ENCODE results near the gene POM121L2. TPM values are rescaled to one million over a fixed set of nuclear protein-coding genes. Genes with fewer than 3 reads are reported as not detected.

The POM121L2 gene
- total RNA-seq, 1 donor: not detected

DNA sequence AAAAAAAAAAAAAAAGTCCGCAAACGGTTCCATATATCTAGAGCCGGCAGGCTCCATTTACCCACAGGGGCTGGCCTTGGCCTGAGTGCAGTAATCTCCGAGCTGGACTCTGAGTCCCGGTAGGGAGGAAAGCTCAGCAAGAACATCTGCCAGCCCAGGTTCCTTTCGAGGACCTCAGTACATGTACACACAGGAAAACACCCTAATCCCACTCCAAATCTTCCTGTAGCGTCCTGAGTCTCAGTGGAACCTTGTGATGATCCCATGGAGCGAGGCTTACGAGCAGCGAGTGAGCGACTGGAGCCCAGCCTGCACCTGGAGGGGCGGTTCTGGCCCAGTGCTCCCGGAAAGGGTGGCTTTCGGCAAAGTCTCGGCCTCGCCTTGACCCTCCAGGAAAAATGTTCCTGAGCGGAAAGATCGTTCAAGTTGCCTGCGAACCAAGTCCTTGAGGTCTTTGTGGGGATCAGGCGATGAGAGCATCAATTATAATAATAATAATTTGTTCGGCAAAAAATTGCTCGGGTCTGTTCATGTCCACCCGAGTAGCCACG is 32.5 kb downstream of the POM121L2 start:
- TF ChIP-seq, protein P1, sequence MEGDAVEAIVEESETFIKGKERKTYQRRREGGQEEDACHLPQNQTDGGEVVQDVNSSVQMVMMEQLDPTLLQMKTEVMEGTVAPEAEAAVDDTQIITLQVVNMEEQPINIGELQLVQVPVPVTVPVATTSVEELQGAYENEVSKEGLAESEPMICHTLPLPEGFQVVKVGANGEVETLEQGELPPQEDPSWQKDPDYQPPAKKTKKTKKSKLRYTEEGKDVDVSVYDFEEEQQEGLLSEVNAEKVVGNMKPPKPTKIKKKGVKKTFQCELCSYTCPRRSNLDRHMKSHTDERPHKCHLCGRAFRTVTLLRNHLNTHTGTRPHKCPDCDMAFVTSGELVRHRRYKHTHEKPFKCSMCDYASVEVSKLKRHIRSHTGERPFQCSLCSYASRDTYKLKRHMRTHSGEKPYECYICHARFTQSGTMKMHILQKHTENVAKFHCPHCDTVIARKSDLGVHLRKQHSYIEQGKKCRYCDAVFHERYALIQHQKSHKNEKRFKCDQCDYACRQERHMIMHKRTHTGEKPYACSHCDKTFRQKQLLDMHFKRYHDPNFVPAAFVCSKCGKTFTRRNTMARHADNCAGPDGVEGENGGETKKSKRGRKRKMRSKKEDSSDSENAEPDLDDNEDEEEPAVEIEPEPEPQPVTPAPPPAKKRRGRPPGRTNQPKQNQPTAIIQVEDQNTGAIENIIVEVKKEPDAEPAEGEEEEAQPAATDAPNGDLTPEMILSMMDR (IDR thresholded peaks at IDR 0.05; ENCODE audit: extremely low read depth, low read depth, low read length): no peak
- Histone ChIP-seq H3K9me3 (ENCODE audit: low read depth, low read length) (no peaks in the 10 kb centered on the region), H4K20me1 (ENCODE audit: insufficient read depth, low read length) (no peaks in the 10 kb centered on the region), H3K4me3 (ENCODE audit: insufficient read depth, low read length) (peak overlapping the region; percentile 65), H3K27me3 (ENCODE audit: insufficient read depth, low read length) (peaks cover 24% of the 10 kb centered on the region), H3K79me2 (ENCODE audit: insufficient read depth, low read length) (no peaks in the 10 kb centered on the region), H3K4me1 (ENCODE audit: insufficient read depth, low read length) (peaks cover 4% of the 10 kb centered on the region), H2AFZ (ENCODE audit: low read length) (peak overlapping the region; percentile 91), H3K36me3 (ENCODE audit: insufficient read depth, low read length) (no peaks in the 10 kb centered on the region), H3K27ac (ENCODE audit: low read depth, low read length) (no peak overlapping the region), H3K4me2 (ENCODE audit: insufficient read depth, low read length) (peak overlapping the region; percentile 94)
- DNase-seq (ENCODE audit: insufficient read length, low spot score, missing footprints): no peak

DNA sequence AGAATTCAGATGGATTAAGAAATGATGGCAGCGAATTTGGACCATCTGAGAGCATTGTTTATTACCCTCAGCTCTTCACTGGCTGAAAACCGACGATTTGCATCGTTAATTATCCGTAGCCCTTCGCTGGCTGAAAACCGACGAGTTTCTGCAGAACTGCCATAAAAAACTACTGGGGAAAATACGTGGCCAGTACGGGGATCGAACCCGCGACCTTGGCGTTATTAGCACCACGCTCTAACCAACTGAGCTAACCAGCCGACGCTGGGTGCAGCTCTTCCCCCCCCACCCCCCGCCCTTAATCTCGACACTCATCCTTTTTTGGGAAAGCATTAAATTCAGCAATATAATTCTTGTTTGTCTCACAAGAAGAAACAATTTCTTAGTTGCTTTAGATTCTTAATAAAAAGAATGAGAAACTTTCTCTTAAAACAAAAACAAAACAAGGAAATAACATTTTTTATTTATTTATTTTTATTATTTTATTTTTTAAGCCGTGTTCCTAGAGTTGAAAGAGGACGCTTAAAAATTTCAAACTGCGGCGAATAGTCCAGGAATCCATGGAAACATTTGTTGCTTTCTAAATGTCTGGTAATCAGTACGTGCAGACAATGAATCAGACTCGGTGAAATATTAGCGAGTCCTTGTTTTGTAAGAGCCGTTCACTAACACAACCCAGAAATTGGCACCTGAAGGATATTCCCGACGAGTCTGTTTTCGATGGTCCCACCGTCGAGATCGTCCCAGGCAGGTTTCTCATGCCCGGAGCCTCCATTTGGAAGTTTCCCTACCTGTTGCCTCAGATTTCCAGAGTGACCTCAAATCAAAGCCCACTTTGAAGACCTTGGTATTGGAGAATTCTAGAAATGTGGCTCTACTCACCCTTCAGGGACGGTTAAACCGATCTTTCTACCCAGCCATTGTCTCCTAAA is 36.8 kb downstream of the POM121L2 start:
- Histone ChIP-seq H3K79me2 (ENCODE audit: insufficient read depth, low read length) (no peaks in the 10 kb centered on the region), H3K27me3 (ENCODE audit: insufficient read depth, low read length) (peaks cover 3% of the 10 kb centered on the region), H3K27ac (ENCODE audit: low read depth, low read length) (no peak overlapping the region), H3K4me2 (ENCODE audit: insufficient read depth, low read length) (no peak overlapping the region), H2AFZ (ENCODE audit: low read length) (no peak overlapping the region), H3K36me3 (ENCODE audit: insufficient read depth, low read length) (no peaks in the 10 kb centered on the region), H4K20me1 (ENCODE audit: insufficient read depth, low read length) (no peaks in the 10 kb centered on the region), H3K9me3 (ENCODE audit: low read depth, low read length) (no peaks in the 10 kb centered on the region), H3K4me1 (ENCODE audit: insufficient read depth, low read length) (peaks cover 4% of the 10 kb centered on the region), H3K4me3 (ENCODE audit: insufficient read depth, low read length) (no peak overlapping the region)
- peak; percentile 78 for DNase-seq (ENCODE audit: insufficient read length, low spot score, missing footprints)
- TF ChIP-seq, protein P1 (IDR thresholded peaks at IDR 0.05; ENCODE audit: extremely low read depth, low read depth, low read length): no peak

DNA sequence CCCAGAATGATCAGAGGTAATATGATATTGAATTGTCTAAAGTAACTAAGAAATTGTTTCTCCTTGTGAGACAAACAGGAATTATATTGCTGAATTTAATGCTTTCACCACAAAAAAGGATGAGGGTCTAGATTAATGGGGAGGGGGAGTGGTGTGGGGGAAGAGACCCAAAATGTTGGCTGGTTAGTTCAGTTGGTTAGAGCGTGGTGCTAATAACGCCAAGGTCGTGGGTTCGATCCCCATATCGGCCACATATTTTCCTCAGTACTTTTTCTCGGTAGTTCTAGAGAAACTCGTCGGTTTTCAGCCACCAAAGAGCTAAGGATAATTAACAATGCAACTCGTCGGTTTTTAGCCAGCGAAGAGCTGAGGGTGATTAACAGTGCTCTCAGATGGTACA is 38.3 kb downstream of the POM121L2 start:
- H3K36me3 ChIP-seq (ENCODE audit: insufficient read depth, low read length): no peaks in the 10 kb centered on the region
- peaks cover 3% of the 10 kb centered on the region for H3K27me3 ChIP-seq (ENCODE audit: insufficient read depth, low read length)
- no peaks in the 10 kb centered on the region for H3K79me2 ChIP-seq (ENCODE audit: insufficient read depth, low read length)
- H2AFZ ChIP-seq (ENCODE audit: low read length): no peak overlapping the region
- no peaks in the 10 kb centered on the region for H4K20me1 ChIP-seq (ENCODE audit: insufficient read depth, low read length)
- H3K4me2 ChIP-seq (ENCODE audit: insufficient read depth, low read length): no peak overlapping the region
- no peak for DNase-seq (ENCODE audit: insufficient read length, low spot score, missing footprints)
- no peak overlapping the region for H3K4me3 ChIP-seq (ENCODE audit: insufficient read depth, low read length)
- TF ChIP-seq, protein P1 (IDR thresholded peaks at IDR 0.05; ENCODE audit: extremely low read depth, low read depth, low read length): no peak
- H3K4me1 ChIP-seq (ENCODE audit: insufficient read depth, low read length): no peaks in the 10 kb centered on the region
- H3K27ac ChIP-seq (ENCODE audit: low read depth, low read length): no peak overlapping the region
- H3K9me3 ChIP-seq (ENCODE audit: low read depth, low read length): no peaks in the 10 kb centered on the region

DNA sequence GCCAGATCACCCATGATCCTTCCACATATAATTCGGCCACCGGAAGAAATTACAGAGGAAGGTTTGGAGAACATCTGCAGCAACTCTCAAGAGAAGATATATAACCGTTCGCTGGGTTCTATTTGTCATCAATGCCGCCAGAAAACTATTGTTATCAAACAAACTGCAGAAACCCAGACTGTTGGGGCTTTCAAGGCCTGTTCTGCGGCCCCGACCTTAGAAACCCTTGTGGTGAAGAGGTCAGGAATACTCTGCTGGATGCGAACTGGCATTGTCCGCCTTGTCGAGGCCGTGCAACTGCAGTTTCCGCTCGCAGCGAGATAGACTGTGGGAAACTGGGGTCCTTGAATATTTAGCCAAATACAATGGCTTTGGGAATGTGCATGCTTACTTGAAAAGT is 43.3 kb downstream of the POM121L2 start:
- Histone ChIP-seq H3K4me3 (ENCODE audit: insufficient read depth, low read length) (no peak overlapping the region), H3K79me2 (ENCODE audit: insufficient read depth, low read length) (no peaks in the 10 kb centered on the region), H3K27ac (ENCODE audit: low read depth, low read length) (no peak overlapping the region), H3K4me1 (ENCODE audit: insufficient read depth, low read length) (no peaks in the 10 kb centered on the region), H4K20me1 (ENCODE audit: insufficient read depth, low read length) (no peaks in the 10 kb centered on the region), H3K27me3 (ENCODE audit: insufficient read depth, low read length) (peaks cover 10% of the 10 kb centered on the region), H3K9me3 (ENCODE audit: low read depth, low read length) (no peaks in the 10 kb centered on the region), H2AFZ (ENCODE audit: low read length) (no peak overlapping the region), H3K4me2 (ENCODE audit: insufficient read depth, low read length) (no peak overlapping the region), H3K36me3 (ENCODE audit: insufficient read depth, low read length) (no peaks in the 10 kb centered on the region)
- DNase-seq (ENCODE audit: insufficient read length, low spot score, missing footprints): no peak
- TF ChIP-seq, protein P1 (IDR thresholded peaks at IDR 0.05; ENCODE audit: extremely low read depth, low read depth, low read length): no peak
